Loucy (cell line): ENCODE results near the gene BACH2.

ENCODE experiments used
- CTCF ChIP-seq: fragments of 200-600 bp; sonication (generic); conservative IDR thresholded peaks from 2 replicates; pipeline ENCODE4 v1.5.1; 2014; ENCODE audit warnings: mild to moderate bottlenecking, antibody characterized with exemption, low read length
- EZH2phosphoT487 ChIP-seq: fragments of 200-600 bp; IDR thresholded peaks from 2 replicates; pipeline ENCODE4 v1.6.1; 2018; ENCODE audit warnings: antibody characterized with exemption, mild to moderate bottlenecking, moderate library complexity, borderline replicate concordance

- no peak for TF ChIP-seq CTCF
- TF ChIP-seq EZH2phosphoT487: no peak
Measured at GRCh38 chr6:90160013-90160412, 136.6 kb downstream of the BACH2 start.
